HEK293T (cell line): ENCODE data around the gene HAGH.

Source experiments
- BHLHE40 ChIP-seq: fragments of 450-650 bp; IDR thresholded peaks from 2 replicates; pipeline ENCODE4 v1.6.1; 2016; ENCODE audit warnings: mild to moderate bottlenecking, moderate library complexity, borderline replicate concordance
- ELF4 ChIP-seq: fragments of 450-650 bp; IDR thresholded peaks from 2 replicates; pipeline ENCODE4 v1.6.1; 2017; ENCODE audit warnings: antibody characterized with exemption
- FOXA1 ChIP-seq: fragments of 450-650 bp; IDR thresholded peaks from 2 replicates; pipeline ENCODE4 v1.6.1; 2016; ENCODE audit warnings: mild to moderate bottlenecking
- FOXM1 ChIP-seq: fragments of 450-650 bp; IDR thresholded peaks from 2 replicates; pipeline ENCODE4 v1.6.1; 2017; ENCODE audit warnings: mild to moderate bottlenecking, borderline replicate concordance
- HDGF ChIP-seq: fragments of 450-650 bp; IDR thresholded peaks from 2 replicates; pipeline ENCODE4 v1.6.1; 2017; ENCODE audit warnings: antibody characterized with exemption, borderline replicate concordance
- NFRKB ChIP-seq: fragments of 450-650 bp; IDR thresholded peaks from 2 replicates; pipeline ENCODE4 v1.6.1; 2016; ENCODE audit warnings: mild to moderate bottlenecking, moderate library complexity
- SP1 ChIP-seq: fragments of 450-650 bp; IDR thresholded peaks from 2 replicates; pipeline ENCODE4 v1.6.1; 2017

DNA sequence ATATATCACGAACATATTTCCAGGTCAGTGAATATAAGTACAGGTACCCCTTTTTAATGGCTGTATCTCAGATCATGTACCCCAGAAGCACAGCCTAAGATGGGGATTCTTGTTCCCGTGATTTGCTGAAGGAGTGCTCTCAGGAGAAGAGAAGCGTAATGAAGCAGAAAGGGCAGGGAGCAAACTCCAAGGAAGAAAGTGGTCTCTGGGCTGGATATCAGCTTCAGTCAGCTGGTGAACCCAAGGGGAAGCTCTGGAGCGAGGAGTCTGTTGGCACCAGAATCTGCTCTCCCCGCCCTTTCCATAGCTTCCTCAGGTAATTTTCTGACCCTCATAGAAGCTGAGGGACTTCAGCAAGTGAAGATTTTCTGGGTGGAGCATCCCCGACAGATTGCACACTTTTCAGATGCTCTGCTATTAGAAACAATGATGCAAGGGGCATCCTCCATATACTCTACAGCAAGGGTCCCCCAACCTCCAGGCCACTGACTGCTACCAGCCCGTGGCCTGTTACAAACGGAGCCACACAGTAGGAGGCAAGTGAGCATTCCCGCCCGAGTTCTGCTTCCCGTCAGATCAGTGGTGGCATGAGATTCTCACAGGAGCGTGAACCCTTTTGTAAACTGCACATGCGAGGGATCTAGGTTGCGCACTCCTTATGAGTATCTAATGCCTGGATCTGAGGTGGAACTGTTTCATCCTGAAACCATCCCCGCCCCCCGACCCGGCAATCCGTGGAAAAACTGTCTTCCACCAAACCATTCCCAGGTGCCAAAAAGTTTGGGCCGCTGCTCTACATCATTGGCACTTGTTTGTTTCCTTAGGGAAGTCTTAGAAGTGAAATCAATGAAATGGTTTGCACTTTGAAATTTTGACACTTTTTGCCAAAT lies 4.8 kb upstream of the HAGH start:
- no peak for TF ChIP-seq BHLHE40
- TF ChIP-seq ELF4 = no peak
- TF ChIP-seq HDGF = no peak
- TF ChIP-seq FOXA1 = no peak
- TF ChIP-seq FOXM1 = no peak
- no peak for TF ChIP-seq SP1
- no peak for TF ChIP-seq NFRKB
